ENCODE data around the gene PRKD1.

The PRKD1 gene

GRCh38 chr14:29579838-29580237 lies 347.8 kb downstream of the PRKD1 start:
- no peak for DNase-seq

- no peak for DNase-seq
These were observed 350.7 kb downstream of the PRKD1 start for GRCh38 chr14:29576927-29577326.

GRCh38 chr14:29569194-29569593 lies 358.5 kb downstream of the PRKD1 start:
- DNase-seq = no peak

- no peak for DNase-seq
These were observed 361.5 kb downstream of the PRKD1 start for GRCh38 chr14:29566194-29566593.

- no peak for DNase-seq
These were observed 369.1 kb downstream of the PRKD1 start for GRCh38 chr14:29558516-29558915.

GRCh38 chr14:29554335-29554734 lies 373.3 kb downstream of the PRKD1 start:
- DNase-seq = no peak

- DNase-seq = no peak
These were observed 374.2 kb downstream of the PRKD1 start for GRCh38 chr14:29553427-29553826.

- DNase-seq = no peak
These were observed 378.7 kb downstream of the PRKD1 start for GRCh38 chr14:29548948-29549370.

GRCh38 chr14:29545714-29546113 lies 381.9 kb downstream of the PRKD1 start:
- no peak for DNase-seq

GRCh38 chr14:29536886-29537511 lies 390.6 kb downstream of the PRKD1 start:
- no peak for DNase-seq

GRCh38 chr14:29529418-29529817 lies 398.2 kb downstream of the PRKD1 start:
- no peak for DNase-seq

- no peak for DNase-seq
These were observed 398.8 kb downstream of the PRKD1 start for GRCh38 chr14:29528889-29529288.

GRCh38 chr14:29527286-29527685 lies 400.4 kb downstream of the PRKD1 start:
- DNase-seq = no peak
